NCI-H460 (cell line): ENCODE results near the gene MTSS2. TPM values are rescaled to one million over a fixed set of nuclear protein-coding genes. Genes with fewer than 3 reads are reported as not detected.
"Not testable (repeated sequence)": the region's sequence is repeated elsewhere in the genome, so short reads cannot be mapped to it uniquely, and the experiment has no call there.

Experiments used
- DNase-seq: peaks from one replicate; pipeline ENCODE4 v3.0.0-alpha.2; 2016; ENCODE audit warnings: low read depth; ENCODE audit errors: extremely low read depth
- total RNA-seq: library from RNA; depleted of rRNA; stranded (reverse); fragments of >200 nt; shearing (Covaris generic); gene quantifications from 2 replicates; pipeline ENCODE4 v1.2.3, GENCODE V29; 2014

The MTSS2 gene
- total RNA-seq, 1 experiment from 2014 or later = 9.2 TPM

DNA sequence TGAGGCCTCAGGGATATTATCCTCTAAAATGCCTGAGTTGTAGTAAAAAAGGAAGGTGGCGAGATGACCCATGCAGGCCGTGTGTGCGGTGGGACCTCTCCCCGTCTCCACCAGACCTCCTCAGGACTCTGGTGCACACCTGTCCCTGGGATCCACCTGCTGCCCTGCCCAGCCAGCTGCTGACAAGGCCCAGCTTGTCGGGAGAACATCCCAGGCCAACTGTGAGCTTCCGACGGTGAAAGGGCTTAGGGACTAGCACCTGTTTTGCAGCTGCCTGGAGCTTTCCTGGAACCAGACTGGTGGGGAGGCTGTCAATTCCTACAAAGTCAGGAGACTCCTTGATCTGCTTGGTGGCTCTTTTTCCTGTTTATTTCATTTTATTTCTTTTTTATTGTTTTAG, 27.9 kb downstream of the MTSS2 start:
- DNase-seq = no peak

- DNase-seq = no peak
Measured at GRCh38 chr16:70656712-70657263, 29.1 kb downstream of the MTSS2 start.

DNA sequence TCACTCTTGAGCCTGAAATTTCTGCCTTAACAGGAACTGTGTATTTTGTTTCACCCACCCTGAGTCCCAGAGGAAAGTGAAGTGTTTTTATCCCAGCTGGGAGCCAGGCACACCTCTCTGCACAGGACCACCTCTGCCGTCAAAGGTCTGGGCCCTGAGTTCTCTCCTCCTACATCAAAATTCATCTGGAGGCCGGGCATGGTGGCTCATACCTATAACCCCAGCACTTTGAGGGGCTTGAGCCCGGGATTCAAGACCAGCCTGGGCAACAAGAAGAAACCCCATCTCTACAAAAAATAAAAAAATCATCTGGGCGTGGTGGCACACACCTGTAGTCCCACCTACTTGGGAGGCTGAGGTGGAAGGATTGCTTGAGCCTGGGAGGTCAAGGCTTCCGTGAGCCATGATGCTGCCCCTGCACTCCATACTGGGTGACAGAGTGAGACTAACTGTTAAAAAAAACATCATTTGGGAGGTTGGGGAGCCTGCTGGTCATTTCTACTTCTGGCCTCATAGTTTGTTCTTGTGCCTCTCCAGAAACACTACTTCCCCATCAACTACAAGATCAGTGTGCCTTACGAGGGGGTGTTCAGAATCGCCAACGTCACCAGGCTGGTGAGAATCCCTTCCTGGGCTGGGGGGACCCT, 29.7 kb downstream of the MTSS2 start:
- no peak for DNase-seq

DNA sequence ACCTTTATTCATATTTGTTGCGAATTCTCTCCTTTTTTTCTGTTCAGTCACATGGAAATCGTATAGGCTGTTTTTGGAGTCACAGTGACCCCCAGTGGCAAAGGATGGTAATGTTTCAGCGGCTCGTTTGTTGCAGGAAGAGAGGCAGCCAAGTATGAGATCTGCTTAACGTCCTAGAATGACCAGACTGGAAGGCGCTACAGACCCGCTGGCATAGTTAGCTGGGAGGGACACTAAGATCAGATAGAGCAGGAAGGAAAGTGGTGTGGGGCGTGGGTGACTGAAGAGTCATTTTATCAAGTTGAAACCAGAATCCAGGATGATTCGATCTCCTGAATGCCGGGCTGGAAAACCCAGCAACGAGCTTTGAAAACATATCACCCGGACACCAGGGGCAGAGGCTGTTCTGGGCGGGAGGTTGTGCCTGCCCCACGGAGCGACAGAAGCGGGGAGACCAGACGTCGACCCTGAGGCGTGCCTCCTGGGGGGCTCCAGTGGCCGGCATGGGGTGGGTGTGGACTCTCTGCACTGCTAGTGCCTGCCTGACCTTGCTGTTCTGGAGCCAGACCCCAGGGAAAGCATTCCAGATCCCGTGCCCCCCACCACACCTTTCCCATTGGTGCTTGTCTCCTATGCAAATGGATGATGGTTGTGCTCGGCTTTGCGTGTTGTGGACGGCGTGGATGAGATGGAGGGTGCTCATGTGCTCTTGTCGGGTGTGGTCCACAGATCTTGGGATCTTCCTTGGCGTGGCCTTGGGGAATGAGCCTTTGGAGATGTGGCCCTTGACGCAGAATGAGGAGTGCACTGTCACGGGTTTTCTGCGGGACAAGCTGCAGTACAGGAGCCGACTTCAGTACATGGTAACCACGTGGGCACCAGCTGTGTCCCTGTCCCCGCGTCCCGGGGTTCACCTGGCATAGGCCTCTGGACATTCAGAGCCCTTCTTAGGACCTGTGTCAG, 31.8 kb downstream of the MTSS2 start:
- peak; percentile 77 for DNase-seq

GRCh38 chr16:70653406-70653805, 32.4 kb downstream of the MTSS2 start:
- DNase-seq = no peak

- DNase-seq = no peak
Measured at GRCh38 chr16:70652322-70652721, 33.5 kb downstream of the MTSS2 start.

DNA sequence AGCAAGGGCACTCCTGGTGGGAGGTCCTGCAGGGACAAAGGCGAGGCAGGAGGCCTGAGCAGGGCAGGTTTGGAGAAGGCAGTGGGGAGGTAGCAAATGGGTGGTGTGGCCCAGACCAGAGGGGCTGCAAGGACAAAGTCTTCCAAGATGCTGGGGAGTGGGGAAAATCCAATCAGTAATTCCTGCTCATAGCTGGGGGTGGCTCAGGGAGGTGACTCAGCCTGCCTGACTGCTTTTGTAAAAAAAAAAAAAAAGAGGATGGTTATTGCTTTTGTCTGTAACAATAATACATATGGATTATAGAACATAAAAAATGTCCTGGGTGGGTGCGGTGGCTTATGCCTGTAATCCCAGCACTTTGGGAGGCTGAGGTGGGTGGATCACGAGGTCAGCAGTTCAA, 34.3 kb downstream of the MTSS2 start:
- DNase-seq = no peak

DNA sequence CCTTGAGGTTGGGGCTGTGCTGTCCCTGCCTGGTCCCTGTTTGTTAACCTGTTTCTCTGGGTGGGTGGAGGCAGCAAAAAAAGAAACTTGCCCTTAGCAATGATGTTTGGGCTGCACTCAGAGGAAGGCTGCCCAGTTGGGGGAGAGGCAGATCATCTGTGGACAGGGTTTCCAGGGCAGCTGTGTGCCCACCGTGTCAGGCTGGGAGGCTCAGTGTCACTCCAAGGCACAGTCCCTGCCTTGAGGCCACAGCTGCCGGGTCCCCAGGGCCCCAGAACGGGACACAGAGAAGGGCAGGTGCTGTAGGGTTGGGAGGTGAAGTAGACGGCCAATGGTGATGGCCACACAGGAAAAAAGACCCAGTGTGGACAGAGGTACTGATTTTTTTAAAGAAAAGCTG, 35.6 kb downstream of the MTSS2 start:
- no peak for DNase-seq

GRCh38 chr16:70649300-70649699, 36.6 kb downstream of the MTSS2 start:
- no peak for DNase-seq

DNA sequence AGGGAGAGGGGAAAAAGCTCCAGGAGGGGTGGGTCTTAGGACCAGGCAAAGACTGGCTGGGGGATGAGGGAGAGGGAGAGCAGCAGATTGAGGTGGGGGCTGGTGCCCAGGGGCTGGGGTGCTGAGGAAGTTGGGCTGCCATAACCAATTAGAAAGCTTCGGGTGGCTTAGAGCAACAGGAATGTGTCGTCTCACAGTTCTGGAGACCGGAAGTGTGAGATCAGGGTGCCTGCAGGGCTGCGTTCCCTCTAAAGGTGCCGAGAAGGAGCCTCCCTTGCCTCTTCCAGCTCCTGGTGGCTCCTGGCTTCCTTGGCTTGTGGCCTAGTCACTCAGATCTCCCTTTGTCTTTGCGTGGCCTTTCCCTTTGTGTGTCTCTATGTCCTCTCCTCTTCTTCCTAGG, 37.2 kb downstream of the MTSS2 start:
- no peak for DNase-seq

DNA sequence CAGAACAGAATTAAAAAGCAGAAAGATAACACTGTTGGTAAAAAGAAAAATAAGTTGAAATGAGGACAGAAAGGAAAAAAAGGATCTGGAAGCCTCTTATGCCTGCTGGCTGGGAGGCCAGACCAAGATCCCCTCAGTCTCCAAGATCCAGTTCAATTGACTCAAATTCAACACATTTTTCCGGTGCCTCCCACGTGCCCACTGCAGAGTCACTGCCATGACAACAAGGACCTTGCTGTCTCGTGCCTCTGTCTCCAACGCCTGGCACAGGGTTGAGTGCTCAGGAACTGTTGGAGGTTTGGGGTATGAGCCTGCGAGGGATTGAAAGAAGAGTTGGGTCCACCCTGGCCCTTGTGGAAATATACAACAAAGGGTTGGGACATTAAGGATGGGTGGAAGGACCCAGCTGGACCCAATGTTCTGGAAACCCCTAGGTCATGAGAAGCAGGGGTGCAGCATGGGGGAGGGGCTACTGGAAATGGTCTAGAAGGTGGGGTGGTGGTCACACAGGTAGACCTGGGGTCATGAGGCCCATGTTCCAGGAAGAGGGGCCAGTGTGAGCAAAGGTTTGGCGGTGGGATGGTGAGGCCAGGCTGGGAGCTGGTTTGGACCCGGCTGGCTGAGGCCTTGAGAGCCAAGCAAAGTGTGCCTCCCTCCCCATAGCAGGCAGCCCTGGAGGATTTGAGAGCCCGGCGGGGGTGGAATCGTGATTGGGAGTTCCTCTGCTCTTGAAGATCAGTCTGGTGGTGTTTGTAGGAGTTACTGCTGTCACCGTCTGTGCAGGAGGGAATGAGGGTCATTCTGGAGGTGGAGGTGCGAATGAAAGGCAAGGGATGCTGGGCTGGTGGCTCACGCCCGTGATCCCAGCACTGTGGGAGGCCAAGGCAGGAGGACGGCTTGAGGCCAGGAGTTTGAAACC, 38.2 kb downstream of the MTSS2 start:
- no peak for DNase-seq

GRCh38 chr16:70646260-70647241, 39.3 kb downstream of the MTSS2 start, which contains the start of gene IL34:
IL34 (plus strand) TSS chr16:70646559; CDS start chr16:70646948, 389 bp downstream.
- no peak for DNase-seq

DNA sequence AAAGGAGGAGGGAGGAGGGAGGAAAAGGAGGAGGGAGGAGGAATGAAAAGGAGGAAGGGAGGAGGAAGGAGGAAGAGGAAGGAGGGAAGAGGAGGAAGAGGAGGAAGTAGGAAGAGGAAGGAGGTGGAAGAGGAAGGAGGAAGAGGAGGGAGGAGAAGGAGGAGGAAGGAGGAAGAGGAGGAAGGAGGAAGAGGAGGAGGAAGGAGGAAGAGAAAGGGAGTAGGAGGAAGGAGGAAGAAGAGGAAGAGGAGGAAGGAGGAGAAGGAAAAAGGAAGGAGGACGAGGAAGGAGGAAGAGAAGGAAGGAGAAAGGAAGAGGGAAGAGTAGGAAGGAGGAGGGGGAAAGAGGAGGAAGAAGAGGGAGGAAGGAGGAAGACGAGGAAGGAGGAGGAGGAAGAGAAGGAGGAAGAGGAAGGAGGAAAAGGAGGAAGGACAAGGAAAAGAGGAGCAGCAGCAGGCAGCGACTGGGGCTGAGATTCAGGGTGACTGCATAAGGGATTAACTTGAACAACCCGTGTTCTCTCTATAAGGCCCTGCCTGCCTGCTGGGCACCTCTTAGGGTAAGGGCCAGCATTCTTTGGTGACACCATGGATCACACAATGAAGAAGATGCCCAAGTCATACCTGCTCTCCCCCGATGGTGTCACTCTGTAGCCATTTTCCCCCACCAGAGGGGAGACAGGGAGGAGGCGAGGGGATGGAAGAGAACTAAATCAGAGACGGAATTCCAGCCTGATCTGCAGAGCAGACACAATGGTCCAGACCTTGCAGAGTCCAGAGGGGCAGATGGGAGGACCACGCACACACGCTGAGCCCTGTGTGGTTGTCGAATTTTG, 40.9 kb downstream of the MTSS2 start:
- no peak for DNase-seq

GRCh38 chr16:70643264-70643663, 42.6 kb downstream of the MTSS2 start:
- not testable (repeated sequence) for DNase-seq

DNA sequence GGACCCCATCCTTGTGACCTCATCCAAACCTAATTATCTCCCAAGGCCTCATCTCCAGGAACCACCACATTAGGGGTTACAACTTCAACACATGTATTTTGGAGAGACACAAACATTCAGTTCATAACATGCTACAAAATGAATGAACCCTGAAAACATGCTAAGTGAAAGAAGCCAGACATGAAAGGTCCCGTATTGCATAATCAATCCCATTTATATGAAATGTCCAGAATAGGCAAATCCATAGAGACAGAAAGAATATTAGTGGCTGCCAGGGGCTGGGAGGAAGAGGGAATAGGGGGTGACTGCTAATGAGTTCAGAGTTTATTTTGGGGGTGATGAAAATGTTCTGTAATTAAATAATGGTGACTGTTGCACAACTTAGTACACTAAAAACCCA, 43.2 kb downstream of the MTSS2 start:
- DNase-seq = no peak

DNA sequence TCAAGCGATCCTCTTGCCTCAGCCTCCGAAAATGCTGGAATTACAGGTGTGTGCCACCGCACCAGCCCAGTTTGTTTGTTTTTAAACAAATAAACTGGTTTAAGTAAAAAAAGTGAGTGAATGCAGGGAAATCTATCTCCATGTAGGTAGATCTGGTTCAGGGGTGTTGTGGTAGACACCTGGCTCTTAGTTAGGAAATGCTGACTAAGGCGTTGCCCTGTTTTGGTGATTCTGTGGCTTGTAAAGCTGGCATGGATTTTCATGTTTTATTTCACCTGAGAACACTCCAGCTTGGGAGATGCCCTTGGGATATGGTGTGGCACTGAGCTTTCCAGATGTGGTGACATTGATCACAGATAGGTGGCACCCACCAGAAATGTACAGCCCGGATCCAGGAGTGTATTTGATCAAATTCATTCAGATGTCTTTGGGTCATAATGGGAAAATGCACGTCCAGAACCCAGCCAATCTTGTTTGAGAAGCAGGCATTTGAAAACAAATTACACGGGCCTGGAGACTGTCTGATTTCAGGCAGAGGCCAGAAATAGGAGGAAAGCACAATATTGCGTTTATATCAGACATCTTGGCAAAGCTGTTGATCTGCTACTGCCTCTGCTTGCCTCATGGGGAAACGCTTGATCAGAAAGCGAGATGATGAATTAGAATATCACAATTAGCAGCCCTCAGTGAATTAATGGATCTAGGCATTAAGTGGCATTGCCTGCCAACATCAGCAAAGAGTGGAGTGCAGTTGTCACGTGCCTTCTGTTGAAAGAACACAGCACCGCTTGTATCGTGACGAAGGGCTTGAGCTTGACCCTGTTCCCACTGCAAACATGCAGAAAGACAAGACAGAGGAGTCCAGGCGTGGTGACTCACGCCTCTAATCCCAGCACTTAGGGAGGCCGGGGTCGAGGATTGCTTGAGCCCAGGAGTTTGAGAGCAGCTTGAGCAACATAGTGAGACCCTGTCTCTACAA, 46.8 kb downstream of the MTSS2 start:
- no peak for DNase-seq
